Renal cortex interstitium (tissue), 11 donors: ENCODE measurements around the gene COQ8B. TPM values are rescaled to one million over a fixed set of nuclear protein-coding genes. Genes with fewer than 3 reads are reported as not detected.
"Not testable (repeated sequence)": the region's sequence is repeated elsewhere in the genome, so short reads cannot be mapped to it uniquely, and the experiment has no call there.

ENCODE experiments used
- DNase-seq, 11 donors: peaks; one replicate each; pipeline ENCODE4 v3.0.0-alpha.2; 2013; ENCODE audit warnings: low read depth in 9 of 11, low spot score in 4 of 11; ENCODE audit errors: extremely low read depth in 1 of 11
- polyA plus RNA-seq, 3 donors: library from polyadenylated mRNA; unstranded; fragments of 120-200 nt; gene quantifications; one replicate each; pipeline ENCODE4 v1.2.1, GENCODE V29; 2013; ENCODE audit not compliant: insufficient read length in 3 of 3

The COQ8B gene
- polyA plus RNA-seq, 3 donors: 30.7 to 45.2 (median 38.9) TPM

DNA sequence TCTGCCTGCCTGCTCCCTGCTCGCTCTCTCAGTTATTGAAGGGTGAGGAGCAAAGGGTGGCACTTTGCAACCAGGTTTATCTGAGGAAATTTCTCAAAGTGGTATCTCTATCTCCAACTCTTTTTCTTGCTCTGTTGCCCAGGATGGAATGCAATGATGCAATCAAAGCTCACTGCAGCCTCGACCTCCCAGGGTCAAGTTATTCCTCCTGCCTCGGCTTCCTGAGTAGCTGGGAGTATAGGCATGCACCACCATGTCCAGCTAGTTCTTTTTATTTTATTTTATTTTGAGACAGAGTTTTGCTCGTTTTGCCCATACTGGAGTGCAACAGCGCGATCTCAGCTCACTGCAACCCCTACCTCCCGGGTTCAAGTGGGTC is 28.7 kb upstream of the COQ8B start:
- DNase-seq: no peak

- no peak for DNase-seq
Measured at GRCh38 chr19:40744554-40745401, 28.1 kb upstream of the COQ8B start.

DNA sequence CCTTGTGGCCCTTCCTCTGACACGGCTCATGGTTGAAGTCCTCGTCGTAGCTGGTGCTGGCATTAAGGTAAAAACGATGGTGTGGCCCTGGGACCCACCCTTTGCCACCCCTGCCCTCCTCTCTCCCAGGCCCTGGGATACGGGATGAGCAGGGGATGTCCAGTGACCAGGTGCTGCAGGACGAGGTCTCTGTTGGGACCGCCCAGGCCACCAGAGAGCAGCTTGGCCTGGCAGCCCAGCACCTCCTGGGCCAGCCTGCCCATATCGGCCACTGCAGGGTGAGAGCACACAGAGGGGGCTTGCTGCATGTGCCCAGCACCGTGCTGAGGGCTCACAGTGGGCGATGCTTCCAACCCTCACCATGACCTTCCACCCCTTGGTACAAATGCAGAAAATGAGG is 27.2 kb upstream of the COQ8B start:
- DNase-seq: no peak

GRCh38 chr19:40742886-40743285 is 26.2 kb upstream of the COQ8B start:
- DNase-seq: no peak

GRCh38 chr19:40742477-40742876 is 25.8 kb upstream of the COQ8B start:
- DNase-seq: no peak

- no peak for DNase-seq
Measured at GRCh38 chr19:40741527-40742390, 25.1 kb upstream of the COQ8B start.

GRCh38 chr19:40740747-40741146 is 24.1 kb upstream of the COQ8B start:
- DNase-seq: no peak

GRCh38 chr19:40739871-40740703 is 23.4 kb upstream of the COQ8B start:
- no peak for DNase-seq

DNA sequence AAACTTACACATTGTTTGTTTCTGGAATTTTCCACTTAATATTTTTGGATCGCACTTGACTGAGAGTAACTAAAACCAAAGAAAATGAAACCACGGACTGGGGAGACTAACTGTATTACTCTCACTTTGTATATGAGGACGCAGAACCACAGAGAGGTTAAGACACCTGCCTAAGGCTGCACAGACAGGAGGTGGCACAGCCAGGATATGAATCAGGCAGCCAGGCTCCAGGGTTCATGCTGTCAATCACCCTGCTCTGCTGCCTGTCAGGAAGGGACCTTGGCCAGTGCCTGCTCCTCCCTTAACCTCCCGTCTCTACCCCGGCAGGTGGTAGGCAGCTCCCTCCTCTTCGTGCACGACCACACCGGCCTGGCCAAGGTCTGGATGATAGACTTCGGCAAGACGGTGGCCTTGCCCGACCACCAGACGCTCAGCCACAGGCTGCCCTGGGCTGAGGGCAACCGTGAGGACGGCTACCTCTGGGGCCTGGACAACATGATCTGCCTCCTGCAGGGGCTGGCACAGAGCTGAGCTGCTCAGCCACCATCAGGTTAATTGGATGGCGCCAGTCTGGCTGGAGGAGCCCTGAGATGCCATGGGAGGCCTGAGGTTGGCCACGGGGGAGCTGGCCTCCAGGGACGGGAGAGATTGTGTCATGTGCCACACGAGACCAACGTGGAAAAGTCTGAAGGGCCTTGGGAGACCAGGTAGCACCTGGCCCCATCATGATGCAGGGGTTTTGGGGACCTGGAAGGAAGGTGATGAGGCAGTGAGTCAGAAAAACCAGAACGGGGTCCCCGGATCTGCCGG is 22.5 kb upstream of the COQ8B start:
- no peak for DNase-seq

GRCh38 chr19:40737102-40737644 is 20.5 kb upstream of the COQ8B start:
- DNase-seq: no peak

DNA sequence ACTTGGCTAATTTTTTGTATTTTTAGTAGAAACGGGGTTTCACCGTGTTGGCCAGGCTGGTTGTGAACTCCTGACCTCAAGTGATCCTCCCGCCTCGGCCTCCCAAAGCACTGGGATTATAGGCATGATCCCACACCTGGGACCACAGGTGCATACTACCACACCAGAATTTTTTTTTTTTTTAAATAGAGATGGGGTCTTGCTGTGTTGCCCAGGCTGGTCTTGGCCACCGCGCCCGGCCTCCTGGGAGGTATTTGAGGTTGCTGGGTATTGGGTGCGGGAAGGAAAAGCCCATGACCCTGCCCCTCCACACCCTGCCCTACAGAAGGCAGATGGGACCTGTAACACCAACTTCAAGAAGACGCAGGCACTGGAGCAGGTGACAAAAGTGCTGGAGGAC is 20.0 kb upstream of the COQ8B start:
- DNase-seq: no peak

DNA sequence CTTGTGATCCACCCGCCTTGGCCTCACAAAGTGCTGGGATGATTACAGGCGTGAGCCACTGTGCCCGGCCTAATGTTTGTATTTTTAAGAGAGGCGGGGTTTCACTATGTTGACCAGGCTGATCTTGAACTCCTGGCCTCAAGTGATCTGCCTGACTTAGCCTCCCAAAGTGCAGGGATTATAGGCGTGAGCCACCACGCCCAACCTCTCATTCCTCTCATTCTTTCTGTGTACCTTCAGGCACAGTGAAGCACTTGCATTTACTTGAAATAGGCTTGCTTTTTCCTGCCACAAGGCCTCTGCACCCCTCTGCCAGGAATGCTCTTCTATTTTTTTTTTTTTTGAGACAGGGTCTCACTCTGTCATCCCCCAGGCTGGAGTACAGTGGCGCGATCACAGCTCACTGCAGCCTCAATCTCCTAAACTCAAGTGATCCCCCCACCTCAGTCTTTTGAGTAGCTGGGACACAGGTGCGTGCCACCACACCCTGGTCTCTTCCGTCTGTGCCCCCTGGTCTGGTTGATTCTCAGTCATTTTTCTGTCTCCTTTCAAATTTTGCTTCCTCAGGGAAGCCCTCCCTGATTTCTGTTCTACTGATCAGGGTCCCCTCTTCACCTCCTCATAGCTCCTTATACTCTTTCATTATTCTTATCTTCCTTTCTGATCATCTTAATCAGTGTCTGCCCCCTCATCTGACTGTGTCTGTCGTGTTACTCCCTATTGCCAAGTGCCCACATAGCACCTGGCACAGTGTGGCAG is 18.5 kb upstream of the COQ8B start:
- DNase-seq: no peak

DNA sequence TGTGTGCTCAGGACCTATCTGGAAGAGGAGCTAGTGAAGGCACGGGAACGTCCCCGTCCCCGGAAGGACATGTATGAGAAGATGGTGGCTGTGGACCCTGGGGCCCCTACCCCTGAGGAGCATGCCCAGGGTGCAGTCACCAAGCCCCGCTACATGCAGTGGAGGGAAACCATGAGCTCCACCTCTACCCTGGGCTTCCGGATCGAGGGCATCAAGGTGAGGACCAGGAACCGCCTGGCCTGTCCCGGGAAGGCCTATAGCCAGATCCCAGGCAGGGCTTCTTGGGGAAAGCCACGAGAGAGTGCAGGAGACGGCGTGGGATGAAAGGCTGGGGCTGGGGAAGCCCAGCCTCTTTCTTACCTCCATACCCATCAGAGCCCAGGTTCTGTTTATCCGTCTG is 16.5 kb upstream of the COQ8B start:
- no peak for DNase-seq

- DNase-seq: not testable (repeated sequence)
Measured at GRCh38 chr19:40732304-40732703, 15.6 kb upstream of the COQ8B start.

GRCh38 chr19:40730065-40730464 is 13.4 kb upstream of the COQ8B start:
- DNase-seq: not testable (repeated sequence)

GRCh38 chr19:40726279-40726678 is 9.6 kb upstream of the COQ8B start:
- DNase-seq: no peak

- DNase-seq: no peak
Measured at GRCh38 chr19:40724855-40725254, 8.2 kb upstream of the COQ8B start.

DNA sequence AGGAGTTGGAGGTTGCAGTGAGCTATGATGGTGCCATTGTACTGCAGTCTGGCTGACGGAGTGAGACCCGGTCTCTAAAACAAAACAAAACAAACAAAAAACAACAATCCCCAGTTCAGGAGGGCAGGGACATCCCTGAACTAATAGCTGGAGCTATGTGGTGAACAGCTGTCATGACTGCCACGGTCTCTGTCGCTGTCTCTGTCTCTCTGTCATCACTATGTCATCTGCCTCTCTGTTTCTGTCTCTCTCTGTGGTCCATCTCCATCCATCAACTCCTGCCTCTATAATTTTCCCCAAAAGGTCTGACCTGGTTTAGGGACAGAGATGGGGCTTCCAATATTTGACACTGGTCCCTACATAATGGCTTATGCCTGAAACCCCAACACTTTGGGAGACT is 7.6 kb upstream of the COQ8B start:
- no peak for DNase-seq
